Measurements from ENCODE around the gene VPREB1.

- TF ChIP-seq CTCF (IDR thresholded peaks at IDR 0.05) (no peak), ZFX (IDR thresholded peaks at IDR 0.05; ENCODE audit: borderline replicate concordance) (no peak)
Observed at GRCh38 chr22:22226448-22227187, 18.0 kb upstream of the VPREB1 start.

Measured in 22Rv1 (cell line).